Glomerular endothelial cell (primary cell): Measurements from ENCODE around the gene DPYSL4. TPM values are rescaled to one million over a fixed set of nuclear protein-coding genes. Genes with fewer than 3 reads are reported as not detected.
"Not testable (repeated sequence)": the region's sequence is repeated elsewhere in the genome, so short reads cannot be mapped to it uniquely, and the experiment has no call there.

Experiments used
- DNase-seq: peaks from one replicate; pipeline ENCODE4 v3.0.0-alpha.2; 2011; ENCODE audit warnings: low read depth, low spot score; ENCODE audit errors: extremely low read depth
- total RNA-seq: library from RNA; depleted of rRNA; stranded (reverse); fragments of >200 nt; gene quantifications from 2 replicates; pipeline ENCODE4 v1.2.3, GENCODE V29; 2015

Gene DPYSL4
- total RNA-seq, 1 donor from 2014 or later = 42.2 TPM

DNA sequence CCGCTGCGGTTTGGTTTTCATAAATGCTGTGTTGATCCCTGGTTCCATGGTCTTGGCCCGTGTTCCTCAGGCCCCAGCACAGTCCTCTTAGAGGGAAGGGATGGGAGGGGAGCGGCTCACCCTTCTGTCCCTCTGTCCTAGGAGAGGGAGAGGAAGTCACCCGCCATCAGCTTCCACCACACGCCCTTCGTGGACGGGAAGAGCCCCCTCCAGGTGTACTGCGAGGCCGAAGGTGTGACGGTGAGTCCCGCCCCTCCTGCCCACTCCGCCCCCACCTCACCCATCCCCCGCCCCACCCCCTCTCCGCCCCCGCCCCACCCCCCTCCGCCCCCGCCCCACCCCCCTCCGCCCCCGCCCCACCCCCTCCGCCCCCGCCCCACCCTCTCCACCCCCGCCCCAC is 37.5 kb upstream of the DPYSL4 start:
- DNase-seq = no peak

DNA sequence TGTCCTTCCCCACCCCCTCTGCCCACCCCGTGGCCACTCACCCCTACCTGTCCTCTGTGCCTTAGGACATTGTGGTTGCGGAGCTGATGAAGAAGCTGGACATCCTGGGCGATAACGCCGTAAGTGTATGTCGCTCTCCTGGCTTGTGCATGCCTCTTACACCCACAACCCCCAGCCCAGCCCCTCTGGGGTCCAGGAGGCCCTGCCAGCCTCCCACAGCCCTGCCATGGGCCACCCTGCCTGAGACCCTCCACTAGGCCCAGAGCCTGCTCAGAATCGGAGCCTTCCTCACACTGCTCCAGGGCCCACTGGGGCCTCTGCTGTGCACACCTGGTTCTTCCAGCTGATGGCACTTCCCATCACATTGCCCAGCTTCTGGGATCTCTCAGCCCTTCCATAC is 36.8 kb upstream of the DPYSL4 start:
- no peak for DNase-seq

DNA sequence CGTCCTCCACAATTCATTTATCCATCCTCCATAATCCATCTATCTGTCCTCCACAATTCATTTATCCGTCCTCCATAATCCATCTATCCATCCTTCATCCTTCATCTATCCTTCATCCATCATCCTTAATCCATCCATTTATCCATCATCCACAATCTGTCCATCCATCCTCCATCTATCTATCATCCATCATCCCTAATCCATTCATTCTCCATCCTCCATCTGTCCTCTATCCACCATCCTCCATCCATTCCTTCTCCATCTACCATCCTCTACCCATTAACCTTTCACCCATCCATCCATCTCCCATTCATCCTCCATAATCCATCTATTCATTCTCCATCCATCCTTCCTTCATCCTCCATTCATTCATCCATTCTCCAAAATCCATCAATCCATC is 36.0 kb upstream of the DPYSL4 start:
- DNase-seq = no peak

DNA sequence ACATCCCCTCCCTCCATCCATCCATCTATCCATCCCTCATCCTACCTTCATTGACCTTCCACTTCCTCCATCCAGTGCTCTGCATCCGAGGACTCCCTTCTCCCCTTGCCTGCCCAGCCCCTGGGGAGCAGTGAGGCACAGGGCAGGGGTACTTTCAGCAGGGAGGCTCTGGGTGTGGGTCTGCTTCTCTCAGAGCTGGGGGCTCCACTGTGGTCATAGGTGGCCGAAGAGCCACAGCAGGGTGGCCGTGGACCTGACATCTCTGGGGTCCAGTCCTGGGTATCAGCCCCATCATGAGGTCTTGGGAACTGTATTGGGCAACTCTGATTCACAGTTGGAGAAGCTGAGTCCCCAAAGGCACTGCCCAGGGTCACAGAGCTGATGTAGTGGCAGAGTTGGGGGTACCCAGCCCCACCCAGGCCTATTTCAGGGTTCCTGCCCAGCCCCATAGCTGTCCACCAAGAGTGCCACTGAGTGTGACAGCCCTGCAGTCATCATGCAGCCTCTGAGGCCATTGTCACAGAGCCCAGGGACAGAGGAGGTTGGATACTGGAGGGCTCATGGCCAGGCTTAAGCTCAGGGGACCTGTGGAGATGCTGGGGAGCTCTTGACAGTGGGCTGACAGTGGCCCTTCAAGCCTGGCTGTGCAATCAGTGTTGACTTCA is 35.3 kb upstream of the DPYSL4 start:
- DNase-seq = no peak

DNA sequence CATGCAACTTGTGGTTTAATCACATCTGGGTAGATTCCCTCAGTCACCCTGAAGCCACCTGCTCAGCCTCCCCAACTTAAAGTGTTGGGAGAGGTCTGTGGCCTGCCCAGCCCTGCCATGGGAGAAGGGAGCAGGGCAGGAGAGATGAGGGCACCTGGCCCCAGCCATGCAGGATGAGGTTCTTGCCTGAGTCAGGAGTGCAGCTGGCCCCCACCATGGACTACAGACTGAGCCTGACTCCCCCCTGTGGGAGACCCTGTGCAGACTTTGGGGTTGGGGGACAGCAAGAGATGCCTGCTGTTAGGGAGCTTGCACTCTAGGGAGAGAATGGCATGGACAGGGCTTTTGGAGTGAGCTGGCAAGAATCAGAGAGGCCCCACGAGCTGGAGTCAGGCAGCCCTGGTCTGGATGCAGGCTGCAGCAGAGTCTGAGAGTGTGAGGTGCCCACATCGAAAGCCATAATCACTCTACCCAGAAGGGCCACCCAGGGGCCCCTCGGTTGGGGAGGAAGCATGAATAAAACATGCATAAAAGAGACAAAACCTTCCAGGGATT is 34.7 kb upstream of the DPYSL4 start:
- DNase-seq = no peak

DNA sequence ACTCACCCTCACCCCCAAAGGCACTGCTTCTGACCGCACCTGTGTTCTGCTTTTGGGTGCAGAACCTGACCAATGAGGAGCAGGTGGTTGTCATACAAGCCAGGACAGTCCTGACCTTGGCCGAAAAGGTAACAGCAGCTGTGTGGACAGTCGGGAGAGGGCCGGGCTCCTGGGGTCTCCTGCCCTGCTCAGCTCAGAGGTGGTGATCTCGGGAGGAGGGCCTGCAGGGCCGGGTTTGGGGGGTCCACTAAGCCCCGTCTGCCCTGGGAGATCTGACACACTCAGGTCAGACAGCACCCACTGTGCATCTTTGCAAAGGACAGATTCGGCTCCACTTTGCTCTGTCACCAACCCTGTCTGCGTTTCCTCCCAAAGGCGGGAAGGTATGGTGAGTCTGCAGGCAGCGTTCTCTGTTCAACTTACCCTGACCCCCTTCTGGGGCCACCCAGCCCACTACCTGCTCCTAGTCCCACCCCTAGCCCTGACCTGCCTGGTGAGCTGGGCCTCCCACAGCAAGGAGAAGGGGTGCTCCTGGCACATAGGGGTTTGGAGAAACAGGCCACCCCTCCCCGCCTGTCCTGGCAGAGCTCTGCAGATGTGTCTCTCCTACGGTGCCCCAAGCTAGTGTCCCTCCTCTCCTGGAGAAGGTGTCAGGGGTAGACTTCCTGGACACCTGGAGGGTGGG is 33.7 kb upstream of the DPYSL4 start:
- DNase-seq = no peak

DNA sequence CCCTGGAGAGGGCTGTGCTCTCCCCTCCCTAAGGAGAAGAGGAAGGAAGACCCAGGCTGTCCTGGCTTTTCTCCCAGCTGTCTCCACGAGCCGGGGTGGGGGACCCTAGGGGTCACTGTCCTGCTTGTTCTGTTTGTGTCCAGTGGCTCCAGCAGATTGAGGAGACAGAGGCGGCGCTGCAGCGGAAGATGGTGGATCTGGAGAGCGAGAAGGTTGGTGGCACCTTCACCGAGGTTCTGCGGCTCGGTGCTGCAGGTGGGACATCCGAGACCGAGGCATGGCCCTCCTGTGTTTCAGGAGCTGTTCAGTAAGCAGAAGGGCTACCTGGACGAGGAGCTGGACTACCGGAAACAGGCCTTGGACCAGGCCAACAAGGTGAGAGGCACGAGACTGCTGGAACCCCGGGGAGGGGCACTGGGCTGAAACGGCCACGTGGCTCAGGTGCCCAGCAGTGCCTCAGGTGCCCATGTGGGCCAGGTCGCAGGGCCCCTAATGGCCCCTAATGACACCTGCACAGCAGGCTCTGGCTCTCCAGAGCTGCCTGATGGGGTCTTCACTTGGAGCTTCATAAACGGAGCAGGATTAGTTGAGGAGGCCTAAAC is 33.0 kb upstream of the DPYSL4 start:
- DNase-seq = no peak

DNA sequence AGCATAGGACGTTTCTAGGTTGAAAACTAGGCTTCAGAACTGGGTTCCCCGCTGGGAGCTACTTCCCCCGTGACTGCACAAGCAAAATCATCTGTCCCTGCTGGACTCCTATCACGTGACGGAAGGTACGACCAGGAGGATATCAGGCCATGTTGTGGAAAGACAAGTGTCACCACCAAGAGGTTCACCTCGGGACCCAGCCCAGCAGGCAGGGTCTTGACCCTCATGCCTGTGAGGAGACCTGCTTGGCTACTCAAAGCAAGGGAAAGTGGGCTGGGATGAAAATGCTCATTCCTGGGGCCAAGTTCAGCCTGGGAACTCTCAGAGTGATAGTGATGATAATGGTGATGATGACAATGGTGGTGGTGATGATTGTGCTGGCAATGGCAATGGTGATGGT is 32.3 kb upstream of the DPYSL4 start:
- no peak for DNase-seq

DNA sequence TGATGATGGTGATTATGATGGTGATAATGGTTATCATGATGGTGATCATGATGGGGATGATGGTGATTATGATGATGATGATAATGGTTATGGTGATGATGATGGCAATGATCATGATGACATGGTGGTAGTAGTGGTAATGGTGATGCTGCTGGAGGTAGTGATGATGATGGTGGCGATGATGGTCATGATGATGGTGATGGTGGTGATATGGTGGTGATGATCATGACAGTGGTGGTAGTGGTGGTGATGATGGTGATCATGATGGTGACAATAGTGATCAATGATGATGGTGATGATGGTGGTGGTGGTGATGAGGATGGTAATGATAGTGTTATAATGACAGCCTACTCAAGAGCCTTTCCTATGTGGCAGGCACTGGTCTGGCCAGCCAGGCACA is 31.8 kb upstream of the DPYSL4 start:
- DNase-seq = no peak

DNA sequence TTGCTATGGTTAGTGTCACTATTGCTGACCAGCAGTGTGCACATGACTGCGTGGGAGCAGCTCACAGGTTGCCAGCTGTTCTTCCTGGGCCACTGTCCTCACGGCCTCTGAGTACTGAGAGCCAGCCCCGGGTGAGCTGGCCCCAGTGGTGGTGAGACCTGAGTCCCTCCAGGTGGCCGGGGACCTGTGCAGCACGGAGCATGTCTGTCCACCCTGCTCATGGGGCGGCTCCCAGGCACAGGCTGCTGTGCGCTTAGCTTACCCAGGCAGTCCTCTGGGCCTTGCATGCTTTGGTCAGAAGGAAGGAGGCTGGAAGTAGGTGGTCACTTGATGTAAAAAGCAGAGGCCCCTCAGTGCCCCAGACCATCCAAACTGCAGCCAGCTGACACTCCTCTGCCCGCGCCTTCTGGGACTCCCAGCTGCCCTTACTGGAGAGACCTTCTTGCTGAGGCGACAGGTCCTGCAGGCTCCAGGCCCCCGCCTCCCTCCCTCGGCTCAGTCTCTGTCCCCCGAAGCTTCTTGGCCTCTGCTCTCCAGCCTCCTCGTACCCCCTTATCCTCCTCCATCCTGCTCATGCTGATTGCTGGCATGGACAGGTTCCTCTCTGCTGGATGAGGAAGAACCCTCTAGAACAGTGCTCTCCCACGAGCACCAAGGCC is 30.9 kb upstream of the DPYSL4 start:
- DNase-seq = no peak

DNA sequence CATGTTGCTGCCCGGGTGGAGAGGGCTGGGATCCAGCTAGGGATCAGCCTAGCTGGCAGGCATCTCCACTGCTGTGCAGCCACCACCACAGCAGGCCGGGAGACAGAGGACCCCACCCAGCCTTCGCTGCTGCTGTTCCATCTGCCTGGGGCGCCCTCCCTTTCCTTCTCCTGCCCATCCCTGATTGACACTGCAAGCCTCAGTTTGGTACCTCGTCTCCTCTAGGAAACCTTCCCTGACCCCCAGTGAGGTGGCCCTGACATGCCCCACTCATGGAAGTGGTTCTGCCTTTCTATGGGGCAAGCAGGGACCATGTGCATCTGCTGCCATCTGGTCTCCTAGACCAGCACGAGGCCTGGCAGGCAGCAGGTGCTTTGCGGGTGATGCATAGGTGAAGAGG is 30.4 kb upstream of the DPYSL4 start:
- DNase-seq = no peak

DNA sequence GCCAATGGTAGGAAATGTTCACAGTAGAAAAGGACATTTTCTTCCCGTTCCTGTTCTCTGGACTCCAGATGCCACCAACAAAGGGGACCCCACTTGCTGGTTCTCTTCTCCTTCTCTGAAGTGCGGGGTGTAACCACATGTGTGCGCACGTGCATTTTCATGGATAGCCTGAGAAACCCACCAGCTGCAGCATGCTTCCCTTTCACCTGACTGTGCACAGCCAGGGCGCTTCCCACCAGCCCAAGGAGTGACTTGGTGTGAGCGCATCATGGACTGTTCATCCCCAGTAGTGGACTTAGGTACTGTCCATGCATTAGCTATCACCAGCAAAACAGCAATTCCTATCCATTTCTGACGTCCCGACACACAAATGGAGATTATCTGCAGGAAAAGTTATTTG is 29.6 kb upstream of the DPYSL4 start:
- DNase-seq = no peak

DNA sequence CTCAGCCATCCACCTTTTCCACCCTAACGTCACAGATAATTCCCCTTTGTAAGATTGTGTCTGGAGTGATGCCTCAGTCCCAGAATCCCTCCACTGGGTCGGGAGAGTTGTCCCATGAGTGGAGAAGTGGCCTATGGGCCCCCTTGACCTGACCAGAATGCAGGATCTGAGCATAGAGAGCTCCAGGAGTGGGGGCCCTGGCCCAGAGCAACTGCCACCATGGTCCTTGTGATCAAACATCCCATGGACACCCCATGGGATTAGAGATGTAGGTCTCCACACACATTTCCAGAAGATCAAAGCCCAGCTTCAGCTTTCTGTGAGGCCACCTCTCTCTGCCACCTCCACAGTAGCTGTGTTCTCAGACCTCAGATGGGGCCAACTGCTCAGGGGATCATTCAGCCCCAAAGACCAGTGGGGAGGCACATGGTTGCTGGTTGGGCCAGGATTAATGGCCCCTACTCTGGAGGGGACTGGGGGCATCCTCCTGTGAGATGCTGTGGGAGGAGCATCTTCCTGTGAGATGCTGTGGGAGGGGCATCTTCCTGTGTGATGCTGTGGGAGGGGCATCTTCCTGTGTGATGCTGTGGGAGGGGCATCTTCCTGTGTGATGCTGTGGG is 28.5 kb upstream of the DPYSL4 start:
- no peak for DNase-seq

DNA sequence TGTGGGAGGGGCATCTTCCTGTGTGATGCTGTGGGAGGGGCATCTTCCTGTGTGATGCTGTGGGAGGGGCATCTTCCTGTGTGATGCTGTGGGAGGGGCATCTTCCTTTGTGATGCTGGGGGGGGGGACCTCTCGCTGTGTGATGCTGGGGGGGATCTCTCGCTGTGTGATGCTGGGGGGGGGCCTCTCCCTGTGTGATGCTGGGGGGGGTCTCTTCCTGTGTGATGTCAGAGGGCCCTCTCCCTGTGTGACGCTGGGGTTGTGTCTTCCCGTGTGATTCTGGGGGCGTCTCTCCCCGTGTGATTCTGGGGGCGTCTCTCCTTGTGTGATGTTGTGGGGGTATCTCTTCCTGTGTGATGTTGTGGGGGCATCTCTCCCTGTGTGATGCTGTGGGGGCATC is 27.9 kb upstream of the DPYSL4 start:
- no peak for DNase-seq

DNA sequence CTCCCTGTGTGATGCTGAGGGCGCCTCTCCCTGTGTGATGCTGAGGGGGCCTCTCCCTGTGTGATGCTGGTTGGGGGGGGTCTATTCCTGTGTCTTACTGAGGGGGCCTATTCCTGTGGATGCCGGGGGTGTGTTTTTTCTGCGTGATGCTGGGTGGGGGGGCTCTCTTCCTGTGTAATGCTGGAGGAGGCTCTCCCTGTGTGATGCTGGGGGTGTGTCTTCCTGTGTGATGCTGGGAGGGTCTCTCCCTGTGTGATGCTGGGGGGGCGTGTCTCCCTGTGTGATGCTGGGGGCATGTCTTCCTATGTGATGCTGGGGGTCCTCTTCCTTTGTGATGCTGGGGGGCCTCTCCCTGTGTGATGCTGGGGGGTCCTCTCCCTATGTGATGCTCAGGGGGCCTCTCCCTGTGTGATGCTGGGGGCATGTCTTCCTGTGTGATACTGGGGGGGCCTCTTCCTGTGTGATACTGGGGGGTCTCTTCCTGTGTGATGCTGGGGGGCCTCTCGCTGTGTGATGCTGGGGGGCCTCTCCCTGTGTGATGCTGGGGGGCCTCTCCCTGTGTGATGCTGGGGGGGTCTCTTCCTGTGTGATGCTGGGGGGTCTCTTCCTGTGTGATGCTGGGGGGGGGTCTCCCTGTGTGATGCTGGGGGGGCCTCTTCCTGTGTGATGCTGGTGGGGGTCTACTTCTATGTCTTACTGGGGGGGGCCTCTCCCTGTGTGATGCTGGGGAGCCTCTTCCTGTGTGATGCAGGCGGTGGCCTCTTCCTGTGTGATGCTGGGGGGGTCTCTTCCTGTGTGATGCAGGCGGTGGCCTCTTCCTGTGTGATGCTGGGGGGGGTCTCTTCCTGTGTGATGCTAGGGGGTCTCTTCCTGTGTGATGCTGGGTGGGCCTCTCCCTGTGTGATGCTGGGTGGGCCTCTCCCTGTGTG is 27.2 kb upstream of the DPYSL4 start:
- DNase-seq = not testable (repeated sequence)

DNA sequence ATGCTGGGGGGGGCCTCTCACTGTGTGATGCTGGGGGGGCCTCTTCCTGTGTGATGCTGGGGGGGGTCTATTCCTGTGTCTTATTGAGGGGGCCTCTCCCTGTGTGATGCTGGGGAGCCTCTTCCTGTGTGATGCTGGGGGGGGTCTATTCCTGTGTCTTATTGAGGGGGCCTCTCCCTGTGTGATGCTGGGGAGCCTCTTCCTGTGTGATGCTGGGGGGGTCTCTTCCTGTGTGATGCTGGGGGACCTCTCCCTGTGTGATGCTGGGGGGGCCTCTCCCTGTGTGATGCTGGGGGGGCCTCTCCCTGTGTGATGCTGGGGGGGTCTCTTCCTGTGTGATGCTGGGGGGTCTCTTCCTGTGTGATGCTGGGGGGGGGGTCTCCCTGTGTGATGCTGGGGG is 26.5 kb upstream of the DPYSL4 start:
- not testable (repeated sequence) for DNase-seq

DNA sequence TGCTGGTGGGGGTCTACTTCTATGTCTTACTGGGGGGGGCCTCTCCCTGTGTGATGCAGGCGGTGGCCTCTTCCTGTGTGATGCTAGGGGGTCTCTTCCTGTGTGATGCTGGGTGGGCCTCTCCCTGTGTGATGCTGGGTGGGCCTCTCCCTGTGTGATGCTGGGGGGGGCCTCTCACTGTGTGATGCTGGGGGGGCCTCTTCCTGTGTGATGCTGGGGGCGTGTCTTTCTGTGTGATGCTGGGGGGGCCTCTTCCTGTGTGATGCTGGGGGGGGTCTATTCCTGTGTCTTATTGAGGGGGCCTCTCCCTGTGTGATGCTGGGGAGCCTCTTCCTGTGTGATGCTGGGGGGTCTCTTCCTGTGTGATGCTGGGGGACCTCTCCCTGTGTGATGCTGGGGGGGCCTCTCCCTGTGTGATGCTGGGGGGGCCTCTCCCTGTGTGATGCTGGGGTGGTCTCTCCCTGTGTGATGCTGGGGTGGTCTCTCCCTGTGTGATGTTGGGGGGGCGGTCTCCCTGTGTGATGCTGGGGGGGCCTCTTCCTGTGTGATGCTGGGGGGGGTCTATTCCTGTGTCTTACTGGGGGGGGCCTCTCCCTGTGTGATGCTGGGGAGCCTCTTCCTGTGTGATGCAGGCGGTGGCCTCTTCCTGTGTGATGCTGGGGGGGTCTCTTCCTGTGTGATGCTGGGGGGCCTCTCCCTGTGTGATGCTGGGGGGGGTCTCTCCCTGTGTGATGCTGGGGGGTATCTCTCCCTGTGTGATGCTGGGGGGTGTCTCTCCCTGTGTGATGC is 25.7 kb upstream of the DPYSL4 start:
- DNase-seq = not testable (repeated sequence)

DNA sequence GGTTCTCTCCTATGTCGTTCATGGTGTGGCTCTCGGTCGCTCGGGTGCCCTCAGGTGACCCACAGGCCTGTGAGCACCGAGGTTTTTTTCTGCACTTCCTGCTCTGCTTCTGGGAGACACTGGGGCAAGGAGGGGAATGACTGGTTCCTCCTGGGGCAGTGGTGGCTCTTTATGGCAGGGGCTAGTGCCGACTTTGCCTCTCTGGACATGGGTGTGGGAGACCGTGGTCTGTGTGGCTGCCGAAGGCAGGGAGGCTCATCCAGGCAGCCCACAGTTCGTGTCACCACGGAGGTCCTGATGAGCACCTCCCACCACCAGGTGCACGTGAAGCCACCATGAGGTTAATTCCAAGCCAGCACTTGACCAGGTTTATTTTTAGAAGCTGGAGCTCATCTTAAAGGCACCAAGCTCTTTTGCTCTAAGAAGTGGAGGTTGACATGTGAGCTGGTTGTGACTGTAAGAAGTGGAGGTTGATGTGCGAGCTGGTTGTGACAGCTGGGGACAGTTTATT is 24.7 kb upstream of the DPYSL4 start:
- DNase-seq = no peak
